Measurements from ENCODE around the gene ENDOD1. TPM values are rescaled to one million over a fixed set of nuclear protein-coding genes. Genes with fewer than 3 reads are reported as not detected.

Gene ENDOD1
- total and polyA plus RNA-seq, 8 donors: 2.0 to 8.9 (median 5.1) TPM

DNA sequence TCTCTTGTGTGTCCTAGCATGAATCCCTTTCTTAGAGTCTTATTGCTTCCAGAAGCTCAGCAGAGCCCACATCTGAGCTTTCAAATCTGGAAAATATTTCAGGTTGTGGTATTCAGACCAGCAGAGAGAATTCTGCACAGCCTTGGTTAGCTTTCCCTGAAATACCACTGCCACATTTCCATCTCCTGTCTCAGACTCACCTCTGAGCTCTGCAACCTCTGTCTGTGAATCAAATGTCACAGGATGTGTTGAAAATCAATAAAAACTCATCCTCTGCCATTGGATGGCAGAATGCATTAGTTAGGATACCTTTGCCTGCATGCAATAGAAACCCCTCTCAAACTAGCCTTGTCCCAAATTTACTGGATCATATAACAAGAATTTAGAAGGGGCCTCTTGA is 47.7 kb downstream of the ENDOD1 start:
- Histone ChIP-seq H3K4me1 (peaks cover 0 to 7% (median 7%) of the 10 kb centered on the region in 3 donors), H3K27ac (no peak overlapping the region), H3K9me3 (no peaks in the 10 kb centered on the region), H3K27me3 (no peaks in the 10 kb centered on the region), H3K4me3 (no peak overlapping the region), H3K36me3 (no peaks in the 10 kb centered on the region)
- DNase-seq (no peak), FAIRE-seq (no peak), ATAC-seq (no peak)
- TF ChIP-seq, protein P1, sequence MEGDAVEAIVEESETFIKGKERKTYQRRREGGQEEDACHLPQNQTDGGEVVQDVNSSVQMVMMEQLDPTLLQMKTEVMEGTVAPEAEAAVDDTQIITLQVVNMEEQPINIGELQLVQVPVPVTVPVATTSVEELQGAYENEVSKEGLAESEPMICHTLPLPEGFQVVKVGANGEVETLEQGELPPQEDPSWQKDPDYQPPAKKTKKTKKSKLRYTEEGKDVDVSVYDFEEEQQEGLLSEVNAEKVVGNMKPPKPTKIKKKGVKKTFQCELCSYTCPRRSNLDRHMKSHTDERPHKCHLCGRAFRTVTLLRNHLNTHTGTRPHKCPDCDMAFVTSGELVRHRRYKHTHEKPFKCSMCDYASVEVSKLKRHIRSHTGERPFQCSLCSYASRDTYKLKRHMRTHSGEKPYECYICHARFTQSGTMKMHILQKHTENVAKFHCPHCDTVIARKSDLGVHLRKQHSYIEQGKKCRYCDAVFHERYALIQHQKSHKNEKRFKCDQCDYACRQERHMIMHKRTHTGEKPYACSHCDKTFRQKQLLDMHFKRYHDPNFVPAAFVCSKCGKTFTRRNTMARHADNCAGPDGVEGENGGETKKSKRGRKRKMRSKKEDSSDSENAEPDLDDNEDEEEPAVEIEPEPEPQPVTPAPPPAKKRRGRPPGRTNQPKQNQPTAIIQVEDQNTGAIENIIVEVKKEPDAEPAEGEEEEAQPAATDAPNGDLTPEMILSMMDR (IDR thresholded peaks at IDR 0.05): no peak
- intact Hi-C loops (cut with DNase I): no loop called here

DNA sequence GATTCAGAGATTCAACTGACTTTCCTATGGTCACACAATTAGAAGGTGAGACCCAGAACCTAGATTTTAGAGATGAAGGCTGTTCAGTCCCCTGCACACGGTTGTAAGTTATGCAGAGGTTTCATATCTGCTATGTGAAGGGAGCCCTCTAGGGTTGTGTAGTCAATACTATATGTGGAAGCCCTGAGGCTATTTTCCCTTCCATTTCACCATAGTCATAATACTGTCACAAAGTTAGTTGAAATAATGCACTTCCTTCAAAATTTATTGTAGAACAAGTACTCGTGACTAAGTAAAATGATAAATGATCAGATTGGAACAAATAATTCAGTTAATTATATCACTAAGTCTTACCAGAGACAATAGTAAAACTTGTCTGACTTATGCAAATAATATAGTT is 48.8 kb downstream of the ENDOD1 start:
- no peaks in the 10 kb centered on the region for H3K36me3 ChIP-seq
- ATAC-seq (peak in 3 of 4 donors; percentile 48 to 50 (median 50)), DNase-seq (no peak), FAIRE-seq (no peak)
- WGBS, 2 donors: 9 to 11% methylated on average over 2 of the region's 2 CpGs
- H3K27ac ChIP-seq: no peak overlapping the region
- peaks cover 0 to 7% (median 7%) of the 10 kb centered on the region in 3 donors for H3K4me1 ChIP-seq
- TF ChIP-seq, protein P1 (IDR thresholded peaks at IDR 0.05): no peak
- intact Hi-C loops (cut with DNase I): no loop called here
- H3K27me3 ChIP-seq: no peaks in the 10 kb centered on the region
- no peaks in the 10 kb centered on the region for H3K9me3 ChIP-seq
- no peak overlapping the region for H3K4me3 ChIP-seq

DNA sequence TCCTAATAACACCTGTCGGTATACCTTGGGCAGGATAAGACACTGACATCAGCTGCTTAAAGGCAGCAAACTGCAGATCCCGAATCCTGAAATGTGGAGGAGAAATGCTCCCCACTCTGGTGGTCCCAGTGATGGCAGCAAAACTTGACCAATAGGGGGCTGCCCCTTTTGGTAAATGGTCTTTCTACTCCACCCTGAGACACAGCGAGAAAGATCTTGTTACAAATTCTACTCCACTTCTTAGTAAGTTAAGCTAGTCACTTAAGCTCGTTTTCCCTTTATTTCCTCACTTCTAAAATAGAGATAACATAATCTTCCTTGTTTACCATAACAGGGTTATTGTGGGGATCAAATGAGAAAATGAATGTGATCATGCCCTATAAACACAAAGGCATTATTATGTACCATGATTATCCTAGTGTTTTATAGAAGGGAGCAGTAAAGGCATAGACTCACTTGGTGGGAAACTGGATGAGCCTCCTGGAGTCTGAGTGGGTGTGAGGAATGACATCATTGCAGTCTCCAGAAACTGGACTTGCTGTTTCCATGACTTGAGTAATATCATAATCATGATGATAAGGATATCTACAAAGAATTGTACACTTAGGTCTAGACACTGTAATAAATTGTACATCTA is 50.9 kb downstream of the ENDOD1 start:
- Histone ChIP-seq H3K27ac (no peak overlapping the region), H3K4me3 (no peak overlapping the region), H3K4me1 (peaks cover 0 to 4% (median 0%) of the 10 kb centered on the region in 3 donors), H3K27me3 (no peaks in the 10 kb centered on the region), H3K36me3 (no peaks in the 10 kb centered on the region), H3K9me3 (no peaks in the 10 kb centered on the region)
- peak in 1 of 4 donors; percentile 27 for ATAC-seq
- TF ChIP-seq, protein P1 (IDR thresholded peaks at IDR 0.05): no peak
- 52 to 69% methylated on average over 4 of the region's 4 CpGs for WGBS, 2 donors
- no peak for FAIRE-seq
- intact Hi-C loops (cut with DNase I): loop anchor here in 1 of 3 donors (10.0 kb wide), 1 partner anchor 56 kb away; the partner anchor contains the start of gene ENDOD1
- DNase-seq: no peak

DNA sequence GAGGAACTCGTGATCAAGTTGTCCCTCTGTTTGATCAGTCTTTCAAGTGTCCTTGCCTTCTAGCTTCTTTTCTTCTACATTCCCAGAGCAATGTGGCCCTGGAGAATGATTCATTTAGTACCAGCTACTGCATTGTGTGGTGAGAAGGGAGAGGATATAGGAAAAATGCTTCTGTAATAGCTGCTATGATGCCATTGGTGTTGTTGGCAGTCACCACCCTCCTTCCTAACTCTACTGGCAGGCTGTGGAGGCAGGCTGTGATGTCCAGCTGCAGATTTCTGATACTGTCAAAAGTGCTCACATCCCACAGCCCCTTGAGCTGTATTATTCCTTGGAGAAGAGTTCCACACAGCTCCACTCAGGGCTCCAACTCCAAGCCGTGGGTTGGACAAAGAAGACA is 52.8 kb downstream of the ENDOD1 start:
- Histone ChIP-seq H3K36me3 (no peaks in the 10 kb centered on the region), H3K27me3 (no peaks in the 10 kb centered on the region), H3K9me3 (no peaks in the 10 kb centered on the region), H3K27ac (no peak overlapping the region), H3K4me3 (no peak overlapping the region), H3K4me1 (no peaks in the 10 kb centered on the region)
- WGBS, 2 donors: 45 to 56% methylated on average over 2 of the region's 2 CpGs
- FAIRE-seq (no peak), DNase-seq (no peak), ATAC-seq (no peak)
- TF ChIP-seq, protein P1 (IDR thresholded peaks at IDR 0.05): no peak
- intact Hi-C loops (cut with DNase I): loop anchor here in 1 of 3 donors (10.0 kb wide), 1 partner anchor 58 kb away; the partner anchor contains the start of gene ENDOD1

DNA sequence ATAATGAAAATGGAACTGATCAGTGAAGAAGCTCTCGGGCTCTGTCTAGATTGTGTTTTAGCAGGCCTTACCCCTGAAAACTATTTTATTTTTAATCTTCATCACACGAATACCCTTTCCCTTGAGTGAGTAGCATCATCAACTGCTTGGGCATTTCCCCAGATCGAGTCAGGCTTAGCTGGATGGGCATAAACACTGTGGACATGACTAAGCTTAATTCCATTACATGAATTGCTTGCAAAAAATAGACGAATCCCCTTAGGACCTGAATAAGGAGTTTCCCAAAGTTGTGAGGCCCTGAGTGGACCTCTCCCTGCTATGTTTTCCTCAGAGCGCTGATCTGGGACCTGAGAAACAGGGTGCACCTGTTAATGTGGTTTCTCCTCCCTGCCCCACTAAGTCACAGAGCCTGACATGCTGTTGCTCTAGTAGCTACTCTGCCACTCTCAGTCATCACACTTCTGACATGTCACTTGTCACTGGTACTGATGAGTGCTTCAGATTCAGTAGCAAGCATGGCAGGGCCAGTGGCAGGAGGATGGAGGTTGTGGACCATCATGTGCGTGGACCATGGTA is 53.5 kb downstream of the ENDOD1 start:
- DNase-seq (no peak), ATAC-seq (no peak), FAIRE-seq (no peak)
- Histone ChIP-seq H3K27ac (no peak overlapping the region), H3K4me1 (no peaks in the 10 kb centered on the region), H3K36me3 (no peaks in the 10 kb centered on the region), H3K9me3 (no peaks in the 10 kb centered on the region), H3K4me3 (no peak overlapping the region), H3K27me3 (no peaks in the 10 kb centered on the region)
- TF ChIP-seq, protein P1 (IDR thresholded peaks at IDR 0.05): no peak
- intact Hi-C loops (cut with DNase I): loop anchor here in 1 of 3 donors (10.0 kb wide), 1 partner anchor 58 kb away; the partner anchor contains the start of gene ENDOD1
- 66 to 75% methylated on average over 6 of the region's 6 CpGs for WGBS, 2 donors
